GM21447 (cell line): ENCODE results near the gene PLAAT4.
A peak's percentile ranks its signal among the peaks of the same experiment; 100 is the strongest.
"Not testable (repeated sequence)": the region's sequence is repeated elsewhere in the genome, so short reads cannot be mapped to it uniquely, and the experiment has no call there.

ENCODE experiments used
- ATAC-seq: cut with Tn5 transposase; IDR thresholded peaks from one replicate; pipeline ENCODE4 v1.9.1; 2021; ENCODE audit not compliant: unreplicated experiment

Gene PLAAT4

DNA sequence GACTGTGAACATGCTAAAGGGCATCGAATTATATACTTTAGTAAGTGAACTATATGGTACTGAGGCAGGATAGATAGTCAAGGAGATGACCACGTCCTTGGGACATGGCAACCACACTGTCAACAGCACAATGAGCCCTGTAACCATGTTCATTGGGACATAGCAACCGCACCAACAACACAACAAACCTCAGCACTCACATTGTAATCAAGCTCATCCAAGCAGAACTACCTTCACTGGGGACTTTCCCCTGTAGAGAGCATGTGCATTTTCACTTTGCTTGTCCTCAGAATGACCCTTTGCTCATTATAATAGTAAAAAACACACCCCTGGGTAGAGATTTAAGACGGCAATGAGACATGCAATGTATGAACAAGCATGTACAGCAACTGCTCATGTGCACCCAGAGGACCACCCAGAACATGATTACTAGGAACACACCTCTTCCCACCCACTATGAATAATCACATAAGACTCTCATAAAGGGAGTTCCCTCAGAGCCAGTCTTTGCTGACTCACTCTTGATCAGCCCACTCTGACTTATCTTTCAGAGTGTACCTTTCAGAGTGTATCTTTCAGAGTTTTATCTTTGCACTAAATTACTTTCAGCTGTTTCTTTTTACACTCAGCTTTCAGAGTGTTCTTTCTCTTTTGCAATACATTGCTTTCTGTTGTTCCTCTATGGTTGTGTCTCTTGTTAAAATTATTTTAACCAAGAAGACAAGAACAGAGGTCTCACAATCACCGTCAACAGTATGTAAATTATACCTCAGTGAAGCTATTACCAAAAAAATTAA is 30.6 kb downstream of the PLAAT4 start:
- ATAC-seq = peak; percentile 75

DNA sequence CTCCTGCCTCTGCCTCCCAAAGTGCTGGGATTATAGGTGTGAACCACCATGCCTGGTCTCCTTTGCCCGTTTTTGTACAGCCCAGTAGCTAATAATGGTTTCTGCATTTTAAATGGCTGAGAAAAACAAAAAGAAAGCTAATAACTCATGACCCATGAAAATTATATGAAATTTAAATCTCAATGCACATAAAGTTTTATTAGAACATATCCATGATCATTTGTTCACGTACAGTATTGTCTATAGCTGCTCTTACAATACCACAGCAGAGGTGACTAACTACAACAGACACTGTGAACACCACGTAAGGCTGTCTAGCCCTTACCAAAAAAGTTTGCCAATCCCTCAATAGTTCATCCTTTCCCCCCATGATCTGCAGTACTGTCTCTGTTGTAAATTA is 33.0 kb downstream of the PLAAT4 start:
- ATAC-seq = no peak

- peak; percentile 57 for ATAC-seq
Measured at GRCh38 chr11:63572026-63572688, 35.5 kb downstream of the PLAAT4 start.

DNA sequence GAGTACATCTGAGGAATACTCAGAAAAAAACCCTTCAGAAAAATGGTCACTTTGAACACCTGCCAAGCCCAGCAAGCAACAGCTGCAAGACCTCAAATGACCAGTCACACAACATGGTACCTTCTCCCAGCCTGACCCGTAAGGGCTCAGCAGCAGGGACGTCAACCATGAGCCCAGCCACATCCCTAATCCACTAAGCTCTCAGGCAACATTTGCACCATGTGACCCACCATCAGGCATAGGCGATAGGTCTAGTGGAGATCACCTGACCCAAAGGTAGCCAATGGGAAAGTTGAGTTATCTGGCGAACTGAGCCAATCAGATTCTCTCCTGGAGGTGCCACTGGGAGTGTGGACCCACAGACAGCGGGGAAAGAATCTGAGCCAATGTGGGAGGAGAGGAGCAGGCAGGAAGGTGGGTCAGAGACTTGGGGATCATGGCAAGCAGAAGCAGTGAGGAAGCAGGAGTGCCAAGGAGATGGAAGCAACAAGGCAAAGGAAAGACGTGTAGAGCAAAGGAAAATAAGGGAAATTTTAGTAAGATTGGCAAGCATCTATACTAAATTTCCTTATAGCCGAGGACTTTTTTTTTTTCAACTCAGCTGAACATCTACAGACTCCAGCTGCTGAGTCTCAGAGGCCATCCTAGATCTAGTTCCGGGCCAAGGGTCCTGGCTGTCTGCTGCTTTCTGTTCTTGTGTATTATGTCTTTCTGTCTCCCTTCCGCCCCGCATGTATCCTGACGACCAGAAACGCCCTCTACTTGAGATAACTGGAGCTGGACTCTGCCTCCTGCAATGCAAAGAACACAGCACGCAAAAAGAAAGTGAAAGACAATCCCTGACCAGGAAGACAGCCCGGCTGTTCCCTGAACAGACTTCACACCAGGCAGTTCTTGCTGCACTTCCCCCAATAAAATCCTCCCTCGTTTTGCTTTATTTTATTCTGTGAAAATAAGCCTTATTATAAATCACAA is 37.6 kb downstream of the PLAAT4 start:
- peak; percentile 72 for ATAC-seq

GRCh38 chr11:63574856-63575602 is 38.4 kb downstream of the PLAAT4 start:
- ATAC-seq = no peak

- not testable (repeated sequence) for ATAC-seq
Measured at GRCh38 chr11:63578882-63579281, 42.3 kb downstream of the PLAAT4 start.

- ATAC-seq = not testable (repeated sequence)
Measured at GRCh38 chr11:63581224-63581623, 44.6 kb downstream of the PLAAT4 start.

DNA sequence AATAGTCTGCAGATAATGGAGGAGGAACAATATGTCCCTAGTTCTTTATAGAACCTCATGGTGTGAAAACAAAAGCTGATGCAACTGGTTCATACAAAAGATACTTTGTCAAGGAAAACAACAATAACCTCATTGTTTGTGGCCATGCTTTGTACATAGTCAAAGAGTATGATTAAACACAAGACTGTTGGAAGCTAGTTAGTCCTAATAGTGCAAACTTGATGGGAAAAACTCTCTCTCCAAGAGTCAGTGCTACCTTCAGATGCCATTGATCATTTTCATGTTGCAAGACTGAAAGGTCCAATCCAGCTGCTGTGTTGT is 46.7 kb downstream of the PLAAT4 start:
- no peak for ATAC-seq

DNA sequence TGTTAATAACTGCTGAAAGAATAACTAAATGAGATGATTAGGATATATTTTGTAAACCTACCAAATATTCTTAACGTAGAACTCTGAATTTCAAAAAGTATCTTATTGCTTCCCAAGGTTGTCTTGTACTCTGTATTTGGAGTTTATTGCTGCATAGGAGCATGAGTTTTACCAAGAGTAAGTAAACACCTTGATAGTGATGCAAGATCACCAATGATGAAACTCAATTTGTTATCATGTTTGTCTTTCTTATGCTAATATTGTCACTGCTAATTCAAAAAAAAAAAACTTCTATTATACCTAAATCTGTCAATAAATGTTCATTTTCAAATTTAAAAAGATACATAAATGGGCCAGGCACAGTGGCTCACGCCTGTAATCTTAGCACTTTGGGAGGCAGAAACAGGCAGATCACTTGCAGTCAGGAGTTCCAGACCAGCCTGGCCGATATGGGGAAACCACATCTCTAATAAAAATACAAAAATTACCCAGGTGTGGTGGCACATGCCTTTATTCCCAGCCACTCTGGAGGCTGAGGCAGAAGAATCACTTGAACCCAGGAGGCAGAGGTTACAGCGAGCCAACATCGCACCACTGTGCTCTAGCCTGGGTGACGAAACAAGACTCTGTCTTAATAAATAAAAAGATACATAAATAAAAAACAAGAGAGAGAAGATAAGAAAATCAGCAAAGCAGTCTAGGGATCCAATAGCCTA is 50.0 kb downstream of the PLAAT4 start:
- ATAC-seq = no peak

GRCh38 chr11:63589000-63589399 is 52.4 kb downstream of the PLAAT4 start:
- ATAC-seq = no peak

DNA sequence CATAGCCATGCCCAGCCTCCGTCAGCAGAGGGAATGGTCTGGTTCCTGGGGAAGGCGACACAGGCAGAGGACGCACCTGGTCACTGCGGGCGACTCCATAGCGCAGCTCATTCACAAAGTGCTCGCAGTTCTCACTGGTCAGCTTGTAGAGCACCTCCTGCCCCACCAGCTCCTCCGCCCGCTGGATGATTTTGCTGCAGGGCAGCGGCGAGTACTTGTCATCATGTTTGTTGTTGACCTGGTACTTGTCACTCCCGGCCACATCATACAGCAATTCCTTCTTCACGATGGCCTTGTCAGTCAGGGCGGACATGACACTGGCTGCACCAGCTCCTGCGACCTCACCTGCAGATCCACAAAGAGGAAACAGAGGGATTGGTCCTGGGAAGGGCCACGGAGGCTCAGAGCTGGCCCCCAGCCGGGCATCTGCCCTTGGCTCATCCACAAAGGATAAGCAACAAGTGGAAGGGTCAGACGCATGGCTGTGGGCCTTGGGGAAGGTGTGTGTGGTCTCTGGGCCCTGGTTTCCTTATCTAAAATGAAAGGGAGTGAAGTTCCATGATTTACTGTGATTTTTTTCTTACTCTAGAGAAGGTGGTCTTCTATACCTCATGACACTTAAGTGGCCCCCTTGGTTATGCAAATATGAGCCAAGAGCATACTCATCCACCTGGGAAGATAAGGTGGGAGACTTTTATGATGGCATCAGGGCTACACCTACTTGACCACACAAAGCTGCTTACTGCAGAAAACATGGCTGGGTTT is 53.6 kb downstream of the PLAAT4 start:
- ATAC-seq = no peak

DNA sequence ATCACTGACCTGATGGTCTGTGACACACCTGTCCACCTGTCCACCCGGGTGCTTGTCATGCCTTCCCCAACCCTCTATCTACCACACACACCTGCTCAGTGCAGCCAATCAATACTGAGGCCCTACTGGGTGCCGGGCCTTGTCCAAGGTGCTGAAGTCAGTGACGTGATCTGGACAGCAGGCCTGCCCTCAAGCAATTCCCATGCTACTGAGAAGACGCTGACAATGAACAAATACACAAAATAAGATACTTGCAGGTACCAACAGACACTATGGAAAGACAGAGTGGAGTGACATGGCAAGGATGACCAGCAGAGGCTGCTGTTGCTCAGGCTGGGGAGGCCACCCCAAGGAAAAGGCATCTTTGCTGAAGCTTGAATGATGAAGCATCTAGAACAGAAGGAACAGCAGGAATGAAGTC is 56.4 kb downstream of the PLAAT4 start:
- ATAC-seq = no peak

DNA sequence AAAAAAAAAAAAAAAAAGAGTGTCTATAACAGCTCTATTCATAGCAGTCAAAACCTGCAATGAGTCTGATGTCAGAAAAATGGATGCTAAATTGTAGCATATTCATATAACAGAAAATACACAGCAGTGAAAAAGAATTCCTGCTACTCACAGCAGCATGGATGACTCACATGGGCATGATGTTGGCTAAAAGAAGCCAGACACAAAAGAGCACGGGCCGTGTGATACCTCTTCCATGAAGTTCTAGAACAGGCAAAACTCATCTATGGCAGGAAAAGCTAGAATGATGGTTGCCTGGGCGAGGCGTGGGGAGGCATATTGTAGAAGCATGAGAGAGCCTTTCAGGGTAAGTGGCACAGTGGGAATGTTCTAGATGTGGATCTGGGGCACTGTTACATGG is 58.7 kb downstream of the PLAAT4 start:
- ATAC-seq = no peak
